ENCODE results near the gene CYP3A4.

Gene CYP3A4

DNA sequence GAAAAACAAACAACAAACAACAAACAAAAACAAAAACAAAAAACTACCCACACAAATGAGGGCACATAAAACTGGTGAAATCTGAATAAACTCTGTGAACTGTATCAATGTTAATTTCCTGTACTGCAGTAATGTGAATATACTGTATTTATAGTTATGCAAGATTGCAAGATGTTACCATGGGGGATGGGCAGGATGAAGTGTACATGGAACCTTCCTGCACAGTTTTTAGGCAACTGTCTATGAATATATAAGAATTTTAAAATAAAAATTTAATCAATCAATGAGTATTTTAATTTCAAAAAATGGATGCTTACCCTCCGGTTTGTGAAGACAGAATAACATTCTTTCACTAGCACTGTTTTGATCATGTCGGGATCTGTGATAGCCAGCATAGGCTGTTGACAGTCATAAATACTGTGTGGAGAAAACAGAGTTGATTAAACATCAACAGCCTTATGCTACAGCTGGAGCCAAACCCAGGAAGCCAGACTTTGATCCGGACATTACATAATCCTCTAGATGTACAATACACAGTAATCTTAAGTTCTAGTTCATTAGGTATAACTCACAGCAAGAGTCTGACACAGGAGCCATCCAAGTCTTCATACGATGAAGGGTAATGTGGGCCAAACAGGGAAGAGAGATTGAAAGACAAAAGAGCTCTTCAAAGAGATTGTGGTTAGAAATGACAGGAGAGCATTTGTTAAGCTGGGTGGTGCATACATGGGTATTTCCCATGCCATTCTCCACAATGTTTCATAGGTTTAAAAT lies 63.8 kb downstream of the CYP3A4 start:
- no peak for DNase-seq

DNA sequence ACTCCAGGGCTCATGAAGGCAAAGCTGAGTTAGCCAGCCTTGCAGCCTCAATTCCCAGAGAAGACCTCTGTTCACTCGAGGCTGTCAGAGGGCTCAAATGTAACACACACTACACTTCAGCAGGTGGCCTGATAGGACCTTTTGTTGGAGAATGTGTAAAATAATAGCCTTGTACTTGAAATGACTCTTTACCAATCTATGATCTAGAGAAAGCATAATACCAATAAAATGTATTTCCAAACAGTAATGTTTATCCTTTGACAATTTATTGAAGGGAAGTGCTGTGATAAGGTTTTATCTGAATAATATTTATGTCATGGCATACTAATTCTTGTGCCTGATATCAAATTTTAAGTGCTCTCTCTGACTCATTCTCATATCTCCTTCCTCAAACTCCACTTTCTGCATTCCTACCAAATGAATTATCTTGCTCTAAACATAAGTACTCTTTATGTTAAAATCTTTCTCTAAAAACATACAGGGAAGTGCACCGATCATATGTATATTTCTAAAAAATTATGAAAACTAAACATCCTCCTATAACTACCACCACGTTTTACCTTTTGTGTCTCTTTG lies 69.9 kb downstream of the CYP3A4 start:
- no peak for DNase-seq

DNA sequence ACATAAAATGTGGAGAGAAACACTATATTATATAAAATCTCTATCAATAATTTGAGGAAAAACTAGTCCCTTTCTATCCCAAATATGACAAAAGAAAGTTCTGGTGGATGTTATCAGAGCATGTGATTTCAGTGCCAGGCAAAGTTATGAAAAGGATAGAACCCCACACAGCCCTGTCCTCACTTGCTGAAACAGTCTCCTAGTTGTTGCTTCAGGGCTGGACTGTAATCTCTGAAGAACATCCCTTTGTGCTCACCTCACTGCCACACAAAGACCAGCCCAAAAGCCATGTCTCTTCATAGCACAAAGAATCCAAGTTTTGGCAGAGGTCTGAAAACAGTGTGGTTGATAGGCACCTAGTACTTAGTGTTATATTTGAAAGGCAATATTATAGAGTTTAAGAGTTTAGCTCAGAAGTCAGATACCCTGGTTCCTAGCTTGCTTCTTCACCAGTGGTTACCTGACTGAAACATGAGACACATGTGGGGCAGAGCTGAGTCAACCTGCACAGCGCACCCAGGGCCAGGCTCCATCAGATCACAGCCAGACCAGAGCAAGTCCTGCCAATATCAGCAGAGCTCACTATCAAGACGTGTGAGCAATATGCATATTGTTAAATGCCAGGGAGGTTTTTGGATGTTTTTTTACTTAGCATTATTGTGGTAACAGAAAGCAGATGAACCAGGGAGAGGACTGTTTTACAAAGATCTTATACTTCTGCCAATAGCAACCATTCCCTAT lies 74.0 kb downstream of the CYP3A4 start:
- DNase-seq, result no peak

DNA sequence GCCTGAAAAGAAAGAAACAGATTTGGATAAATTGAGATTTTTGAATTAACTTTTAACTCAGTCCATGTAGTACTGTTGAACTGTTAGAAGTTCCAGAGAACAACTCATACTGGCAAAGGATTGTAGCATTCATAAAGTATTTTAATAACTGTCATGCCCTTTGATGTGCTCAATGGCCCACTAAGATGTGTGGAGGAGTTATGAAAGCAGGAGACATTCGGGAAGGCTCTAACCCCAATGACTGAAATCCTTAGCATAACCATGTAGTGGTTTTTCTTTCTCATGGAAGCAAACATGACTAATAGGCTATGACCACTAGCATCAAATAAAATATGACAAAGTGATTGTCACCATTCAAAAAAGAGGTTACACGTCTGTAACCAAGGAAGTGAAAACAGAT lies 74.7 kb downstream of the CYP3A4 start:
- DNase-seq, result no peak

DNA sequence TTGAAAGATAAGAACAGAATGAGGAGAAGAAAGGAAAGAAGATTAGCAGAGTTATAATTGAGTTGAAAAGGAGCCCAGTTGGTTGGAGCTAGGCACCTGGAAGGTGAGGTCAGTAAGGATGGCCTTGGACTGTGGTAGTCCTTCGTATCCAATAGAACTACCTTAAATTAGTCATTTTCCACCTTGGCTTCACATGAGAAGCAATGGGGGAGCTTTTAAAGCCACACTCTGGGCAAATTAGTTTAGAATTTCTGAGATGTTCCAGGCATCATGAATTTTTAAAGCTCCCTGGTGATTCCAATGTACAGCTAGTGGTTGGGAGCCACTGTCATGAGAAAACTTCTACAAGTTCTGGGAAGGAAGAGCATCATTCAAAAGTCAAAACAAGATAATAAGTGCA lies 76.9 kb downstream of the CYP3A4 start:
- no peak for DNase-seq
